Endothelial cell of umbilical vein (primary cell): ENCODE measurements around the gene VIL1. TPM values are rescaled to one million over a fixed set of nuclear protein-coding genes. Genes with fewer than 3 reads are reported as not detected.

Source experiments
- BruUV-seq: library from RNA; stranded (reverse); fragments of 400-500 nt; replicated peaks from 2 replicates; lab custom pipeline; 2021; lab: Mats Ljungman, UMichigan
- CTCF ChIA-PET: fragments of 300-600, 350-600 bp; sonication (Branson Sonifier 250); formaldehyde crosslinking; loops from one replicate; lab custom pipeline; 2021; ENCODE audit warnings: antibody characterized with exemption, inconsistent platforms; lab: Charles Lee
- POLR2A ChIA-PET: fragments of 300-600, 350-600 bp; sonication (Branson Sonifier 250); formaldehyde crosslinking; loops from one replicate; lab custom pipeline; 2021; ENCODE audit warnings: antibody characterized with exemption, inconsistent platforms; lab: Charles Lee
- DNase-seq: peaks from one replicate; pipeline ENCODE4 v3.0.0-alpha.2; 2011; ENCODE audit warnings: low read depth, low spot score
- FAIRE-seq: peaks from 2 replicates; lab custom pipeline; 2011; peaks lifted over from hg19 to GRCh38; lab: Jason Lieb, UNC
- H2AFZ ChIP-seq: 2 replicates; pipeline ENCODE4 v1.6.0; 2012; ENCODE audit warnings: low read depth, low read length, control low read depth, inconsistent platforms
- H3K27ac ChIP-seq: 2 replicates; pipeline ENCODE4 v1.5.1; 2011; ENCODE audit warnings: low read depth, mild to moderate bottlenecking, control low read depth, low read length, moderate library complexity; ENCODE audit not compliant: insufficient read depth
- H3K27me3 ChIP-seq, 2 experiments: 2 replicates each; pipeline versions ENCODE4 v1.6.0 to v1.6.1; 2011; ENCODE audit warnings: low read length in 2 of 2, mixed read lengths in 1 of 2; ENCODE audit not compliant: control insufficient read depth in 2 of 2, insufficient read depth in 2 of 2
- H3K36me3 ChIP-seq, 2 experiments: 2 replicates in 1 of 2; 3 replicates in 1 of 2; pipeline ENCODE4 v1.5.1; 2011; ENCODE audit warnings: low read length in 2 of 2, mild to moderate bottlenecking in 1 of 2, moderate library complexity in 1 of 2; ENCODE audit not compliant: control insufficient read depth in 2 of 2, insufficient read depth in 2 of 2; ENCODE audit errors: extremely low read depth in 1 of 2
- H3K4me1 ChIP-seq: 3 replicates; pipeline ENCODE4 v1.5.1; 2011; ENCODE audit warnings: mild to moderate bottlenecking, low read length; ENCODE audit not compliant: control insufficient read depth, insufficient read depth; ENCODE audit errors: extremely low read depth
- H3K4me2 ChIP-seq: 2 replicates; pipeline ENCODE4 v1.6.1; 2011; ENCODE audit warnings: low read length, control low read depth, mixed read lengths; ENCODE audit not compliant: insufficient read depth
- H3K4me3 ChIP-seq, 3 experiments: fragments of 200-600 bp in 1 of 3; sonication (generic), shearing (Covaris generic) in 1 of 3; replicated peaks in 1 of 3; 2 replicates each; pipeline ENCODE4 v1.5.1; 2011 to 2016; ENCODE audit warnings: control low read depth in 3 of 3, low read length in 3 of 3, mild to moderate bottlenecking in 2 of 3, inconsistent platforms in 1 of 3, low read depth in 1 of 3, moderate library complexity in 1 of 3; ENCODE audit not compliant: insufficient read depth in 1 of 3
- H3K79me2 ChIP-seq: 2 replicates; pipeline ENCODE4 v1.6.0; 2012; ENCODE audit warnings: low read length, inconsistent platforms; ENCODE audit not compliant: control insufficient read depth, insufficient read depth
- H3K9ac ChIP-seq: replicated peaks from 2 replicates; pipeline ENCODE3; 2011; ENCODE audit warnings: low read length, control low read depth; ENCODE audit not compliant: insufficient read depth; ENCODE audit errors: extremely low read depth
- H3K9me1 ChIP-seq: replicated peaks from 3 replicates; pipeline ENCODE4 v1.6.0; 2011; ENCODE audit warnings: mild to moderate bottlenecking, low read length; ENCODE audit not compliant: control insufficient read depth, insufficient read depth; ENCODE audit errors: extremely low read depth
- H3K9me3 ChIP-seq: replicated peaks from 2 replicates; pipeline ENCODE4 v1.5.1; 2012; ENCODE audit warnings: low read length, inconsistent platforms; ENCODE audit not compliant: control insufficient read depth, insufficient read depth
- H4K20me1 ChIP-seq: replicated peaks from 2 replicates; pipeline ENCODE3; 2011; ENCODE audit warnings: mild to moderate bottlenecking, low read length; ENCODE audit not compliant: control insufficient read depth, insufficient read depth; ENCODE audit errors: extremely low read depth
- CTCF ChIP-seq, 2 donors: IDR thresholded peaks; 1 replicate in 1 of 2; 2 replicates in 1 of 2; pipeline ENCODE4 v1.5.1; 2011; ENCODE audit warnings: low read length in 2 of 2, mild to moderate bottlenecking in 2 of 2, moderate library complexity in 2 of 2, control low read depth in 1 of 2, inconsistent platforms in 1 of 2, low read depth in 1 of 2; ENCODE audit not compliant: insufficient read depth in 1 of 2; ENCODE audit errors: extremely low read depth in 1 of 2
- EZH2 ChIP-seq: IDR thresholded peaks from 2 replicates; pipeline ENCODE4 v1.6.1; 2012; ENCODE audit warnings: borderline replicate concordance, low read depth, mild to moderate bottlenecking, moderate library complexity, low read length, inconsistent platforms; ENCODE audit not compliant: severe bottlenecking
- FOS ChIP-seq: IDR thresholded peaks from 2 replicates; pipeline ENCODE4 v1.6.1; 2011; ENCODE audit warnings: mild to moderate bottlenecking, low read length, moderate library complexity, borderline replicate concordance; ENCODE audit not compliant: insufficient read depth
- GATA2 ChIP-seq: IDR thresholded peaks from 2 replicates; pipeline ENCODE4 v1.7.0; 2011; ENCODE audit warnings: low read depth, mild to moderate bottlenecking, moderate library complexity, mixed read lengths, low read length; ENCODE audit not compliant: insufficient read length, insufficient read depth
- JUN ChIP-seq: IDR thresholded peaks from 2 replicates; pipeline ENCODE4 v1.6.1; 2011; ENCODE audit warnings: borderline replicate concordance, low read depth; ENCODE audit not compliant: insufficient read length, insufficient read depth
- MAX ChIP-seq: IDR thresholded peaks from 2 replicates; pipeline ENCODE4 v1.6.1; 2011; ENCODE audit not compliant: insufficient read depth, insufficient read length
- MYC ChIP-seq: IDR thresholded peaks from one replicate; pipeline ENCODE4 v1.6.1; 2011; ENCODE audit warnings: mild to moderate bottlenecking, low read depth, low read length
- POLR2A ChIP-seq: IDR thresholded peaks from 2 replicates; pipeline ENCODE4 v1.6.1; 2012; ENCODE audit warnings: low read depth, mild to moderate bottlenecking, control low read depth, low read length
- POLR2AphosphoS5 ChIP-seq: IDR thresholded peaks from 2 replicates; pipeline ENCODE4 v1.6.1; 2012; ENCODE audit warnings: low read depth, mild to moderate bottlenecking, control low read depth, low read length, moderate library complexity; ENCODE audit not compliant: insufficient read depth
- dilution Hi-C: fragments of 300-500 bp; cut with MboI; formaldehyde crosslinking; loops from one replicate; pipeline ENCODE4 v1.15.0; 2019; ENCODE audit warnings: low sequenced_read_pairs; ENCODE audit not compliant: extremely low pct_ligation_motif_present
- intact Hi-C: fragments of 100-400 bp; cut with micrococcal nuclease; formaldehyde crosslinking; loops from one replicate; pipeline ENCODE4 v1.10.0; 2022
- polyA plus RNA-seq, 4 experiments: library from polyadenylated mRNA; depleted of rRNA in 3 of 4; stranded (reverse) in 3 of 4; unstranded in 1 of 4; fragments of >200 nt; gene quantifications; 2 replicates each; pipeline versions ENCODE4 v1.2.1 to v1.2.3, GENCODE V29; 2011 to 2012; ENCODE audit warnings: missing spikeins in 1 of 4
- total RNA-seq: library from RNA; stranded (reverse); gene quantifications from 2 replicates; pipeline ENCODE4 v1.2.3, GENCODE V29; 2021

Gene VIL1
- total and polyA plus RNA-seq, 2 donors (not counting 3 experiments of a cell fraction or from before 2014, with no cell fraction given), result not detected

GRCh38 chr2:218370410-218371063 lies 48.4 kb upstream of the VIL1 start:
- no peak overlapping the region for H3K9ac ChIP-seq
- H3K36me3 ChIP-seq, result no peaks in the 10 kb centered on the region
- no peak overlapping the region for H3K27ac ChIP-seq
- FAIRE-seq, result no peak
- H3K4me3 ChIP-seq, result no peak overlapping the region
- POLR2A ChIA-PET, result no interaction called here
- dilution Hi-C loops, result no loop called here
- no TSS peak for BruUV-seq
- H3K79me2 ChIP-seq, result no peaks in the 10 kb centered on the region
- H3K9me3 ChIP-seq, result no peaks in the 10 kb centered on the region
- CTCF ChIA-PET, result interaction anchor here (1.6 to 1.7 kb wide), 2 partner anchors 9 to 26 kb away, joined by 3 to 4 read pairs; no protein-coding TSS in a partner anchor
- no peaks in the 10 kb centered on the region for H4K20me1 ChIP-seq
- no peak overlapping the region for H3K4me2 ChIP-seq
- no peaks in the 10 kb centered on the region for H3K27me3 ChIP-seq
- intact Hi-C loops, result no loop called here
- H3K9me1 ChIP-seq, result no peaks in the 10 kb centered on the region
- no peak for DNase-seq
- TF ChIP-seq POLR2AphosphoS5 (no peak), MYC (no peak), JUN (no peak), POLR2A (no peak), CTCF (IDR thresholded peaks at IDR 0.05; ENCODE audit: extremely low read depth in 1 of 2, insufficient read depth in 1 of 2, low read depth in 1 of 2, low read length in 2 of 2) (no peak)
- H3K4me1 ChIP-seq, result no peaks in the 10 kb centered on the region
- no peak overlapping the region for H2AFZ ChIP-seq

GRCh38 chr2:218371983-218372350 lies 47.0 kb upstream of the VIL1 start:
- Histone ChIP-seq H3K4me1 (no peaks in the 10 kb centered on the region), H3K4me3 (no peak overlapping the region), H3K27ac (no peak overlapping the region), H3K9ac (no peak overlapping the region), H3K36me3 (no peaks in the 10 kb centered on the region), H3K9me1 (no peaks in the 10 kb centered on the region), H3K27me3 (no peaks in the 10 kb centered on the region), H3K4me2 (no peak overlapping the region), H2AFZ (no peak overlapping the region), H4K20me1 (no peaks in the 10 kb centered on the region), H3K79me2 (no peaks in the 10 kb centered on the region), H3K9me3 (no peaks in the 10 kb centered on the region)
- FAIRE-seq (no peak), DNase-seq (no peak)
- no peak for TF ChIP-seq POLR2A
- no peak for TF ChIP-seq CTCF (IDR thresholded peaks at IDR 0.05; ENCODE audit: extremely low read depth in 1 of 2, insufficient read depth in 1 of 2, low read depth in 1 of 2, low read length in 2 of 2)
- TF ChIP-seq GATA2, result no peak
- no peak for TF ChIP-seq MAX
- TF ChIP-seq POLR2AphosphoS5, result no peak
- TF ChIP-seq FOS, result no peak
- TF ChIP-seq JUN, result no peak
- TF ChIP-seq MYC, result no peak
- TF ChIP-seq EZH2, result no peak
- dilution Hi-C loops, result no loop called here
- CTCF ChIA-PET, result interaction anchor here (1.6 kb wide), 1 partner anchor 24 kb away, joined by 4 read pairs; no protein-coding TSS in a partner anchor
- intact Hi-C loops, result no loop called here
- POLR2A ChIA-PET, result no interaction called here
- BruUV-seq, result no TSS peak
